CD4-positive, alpha-beta T cell treated with Interleukin-12 subunit alpha and Interleukin-12 subunit beta, for 1 hour (primary cell): Measurements from ENCODE around the gene CHST14.

Source experiments
- DNase-seq: peaks from one replicate; pipeline ENCODE4 v3.0.0-alpha.2; 2020

Gene CHST14

DNA sequence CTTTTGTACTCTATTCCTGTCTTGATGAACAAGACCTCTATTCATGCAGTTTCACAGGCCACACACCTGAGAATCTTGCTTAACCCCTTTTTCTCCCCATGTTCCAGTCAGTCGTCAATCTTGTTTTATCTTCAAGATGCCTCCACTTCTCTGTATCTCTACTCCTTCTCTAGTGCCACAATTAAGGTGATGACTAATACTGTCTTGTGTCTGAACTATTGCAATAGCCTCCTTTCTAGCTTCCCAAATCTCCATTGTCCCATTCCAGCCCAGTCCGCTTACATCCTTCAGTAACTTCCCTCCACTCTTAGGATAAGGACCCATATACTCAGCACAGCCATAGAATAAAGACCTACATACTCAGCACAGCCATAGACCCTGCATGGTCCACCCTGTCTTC is 24.7 kb downstream of the CHST14 start:
- no peak for DNase-seq

DNA sequence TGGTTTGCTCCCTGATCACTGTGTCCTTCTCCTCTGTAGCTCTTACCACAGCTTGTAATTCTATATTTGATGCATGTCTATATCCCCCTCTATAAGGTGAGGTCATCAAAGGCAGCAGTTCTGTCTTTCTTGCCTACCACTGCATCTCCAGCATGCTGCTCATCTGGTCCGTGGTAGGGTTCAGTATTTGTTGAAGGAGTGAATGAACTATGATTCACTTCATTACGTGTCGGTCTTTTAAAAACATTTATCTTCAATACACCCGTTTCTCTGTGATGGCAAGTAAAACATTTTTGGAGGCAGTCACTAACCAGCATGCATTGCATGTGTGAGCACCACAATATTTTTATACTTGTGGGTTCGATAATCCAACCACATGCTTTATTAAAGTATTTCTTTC is 27.6 kb downstream of the CHST14 start:
- no peak for DNase-seq

DNA sequence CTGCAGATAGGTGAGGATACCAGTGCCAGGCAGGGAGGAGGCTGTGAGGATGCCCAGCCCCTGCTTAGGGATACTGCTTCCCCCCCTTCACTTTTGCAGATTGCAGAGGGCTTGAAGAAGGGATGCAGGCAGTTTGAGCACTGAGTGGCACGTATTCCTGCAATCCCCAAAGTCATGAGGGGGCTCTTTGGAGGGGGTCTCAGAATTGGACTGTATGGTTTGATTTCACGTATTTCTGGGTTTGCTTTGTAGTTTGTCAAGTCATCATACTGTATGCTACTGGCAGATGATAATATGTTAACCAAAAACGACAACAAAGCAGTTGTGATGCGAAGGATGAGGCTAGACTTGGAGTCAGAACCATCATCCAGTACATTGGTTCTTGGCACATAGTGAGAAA is 28.1 kb downstream of the CHST14 start:
- no peak for DNase-seq

DNA sequence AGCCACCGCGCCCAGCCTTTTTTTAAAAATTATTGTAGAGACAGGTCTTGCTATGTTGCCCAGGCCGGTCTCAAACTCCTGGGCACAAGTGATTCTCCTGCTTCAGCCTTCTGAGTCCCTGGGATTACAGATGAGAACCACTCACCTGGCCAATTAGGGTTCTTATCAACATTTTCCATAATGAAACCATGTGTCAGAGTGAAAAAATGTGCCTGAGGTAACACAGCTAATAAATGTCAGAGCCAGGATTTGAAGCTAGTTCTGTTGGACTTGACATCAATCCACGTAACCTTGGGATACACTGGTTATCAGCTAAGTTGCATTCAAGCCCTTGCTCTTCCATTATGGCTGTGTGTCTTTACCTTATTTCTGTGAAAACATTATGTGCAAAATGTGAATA is 29.1 kb downstream of the CHST14 start:
- no peak for DNase-seq

DNA sequence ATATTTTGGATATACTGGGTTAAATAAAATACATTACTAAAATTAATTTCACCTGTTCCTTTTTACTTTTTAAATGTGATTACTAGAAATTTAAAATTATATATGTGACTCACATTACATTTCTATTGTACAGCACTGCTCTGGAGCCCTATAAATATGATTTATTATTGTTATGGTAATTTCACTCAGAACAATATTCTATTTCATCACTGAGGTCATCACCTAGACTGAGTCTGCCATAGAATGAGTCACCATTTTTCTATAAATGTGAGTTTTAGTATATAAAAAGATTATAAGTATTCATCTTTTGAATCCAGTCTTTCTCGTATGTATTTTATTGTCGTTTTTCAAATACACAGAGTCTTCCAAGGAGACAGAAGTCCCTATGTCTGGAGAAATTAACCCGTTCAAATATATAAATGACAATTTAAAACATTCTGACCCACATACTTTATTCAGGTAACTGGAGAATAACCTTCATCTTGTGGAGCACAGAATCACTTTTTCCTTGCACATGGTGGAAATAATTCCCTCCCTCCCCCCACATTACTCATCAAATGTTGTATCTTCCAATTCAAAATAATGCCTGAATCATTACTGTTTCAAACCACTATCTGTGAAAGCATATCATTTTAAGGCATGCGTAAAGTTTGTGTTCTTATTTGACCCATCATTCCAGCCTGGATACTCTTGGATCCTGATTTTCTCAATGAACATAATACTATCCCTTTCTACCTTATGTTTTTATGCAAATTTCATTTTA is 30.0 kb downstream of the CHST14 start:
- no peak for DNase-seq

DNA sequence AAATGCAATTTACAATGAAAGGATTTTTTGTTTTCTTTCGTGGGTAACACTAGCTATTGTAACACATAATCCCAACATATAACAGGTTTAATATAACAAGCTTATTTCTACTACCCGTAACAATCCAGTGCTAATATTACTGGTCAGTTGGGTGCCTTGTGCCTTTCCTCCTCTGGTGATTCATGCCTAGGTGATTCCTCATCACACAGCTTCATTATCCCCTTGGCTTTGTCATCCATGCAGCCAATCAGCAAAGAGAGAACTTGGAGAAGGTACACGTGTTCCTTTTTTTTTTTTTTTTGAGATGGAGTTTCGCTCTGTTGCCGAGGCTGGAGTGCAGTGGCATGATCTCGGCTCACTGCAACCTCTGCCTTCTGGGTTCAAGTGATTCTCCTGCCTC is 30.7 kb downstream of the CHST14 start:
- no peak for DNase-seq

DNA sequence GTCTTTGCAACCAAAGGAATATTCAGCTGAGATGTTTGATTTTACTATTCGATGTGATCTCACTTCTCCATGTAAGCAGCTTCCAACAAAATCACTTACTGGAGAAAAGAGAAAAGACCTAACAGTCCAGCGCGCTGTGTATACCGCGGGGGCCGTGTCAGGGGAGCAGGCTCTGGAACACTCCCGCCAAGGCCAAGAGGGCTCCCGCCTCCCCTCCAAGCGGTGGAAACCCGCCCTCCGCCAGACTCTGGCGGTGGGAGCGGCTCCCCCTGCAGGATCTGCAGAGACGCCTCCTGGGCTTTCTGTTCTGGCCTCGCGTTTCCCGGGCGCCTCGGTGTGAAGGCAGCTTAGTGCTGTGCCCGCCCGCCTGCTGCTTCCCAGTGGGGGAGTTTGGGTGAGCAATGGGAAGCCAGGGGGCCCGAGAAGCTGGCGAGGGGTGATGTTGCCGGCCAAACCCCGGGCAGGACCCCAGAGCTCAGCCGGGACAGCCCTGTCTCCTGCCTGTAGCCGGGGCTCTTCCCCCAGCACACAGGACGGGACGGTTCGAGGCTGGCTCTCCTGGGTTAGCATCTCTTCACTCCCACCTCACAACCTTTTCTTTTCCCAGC is 36.3 kb downstream of the CHST14 start:
- DNase-seq, result peak; percentile 61

DNA sequence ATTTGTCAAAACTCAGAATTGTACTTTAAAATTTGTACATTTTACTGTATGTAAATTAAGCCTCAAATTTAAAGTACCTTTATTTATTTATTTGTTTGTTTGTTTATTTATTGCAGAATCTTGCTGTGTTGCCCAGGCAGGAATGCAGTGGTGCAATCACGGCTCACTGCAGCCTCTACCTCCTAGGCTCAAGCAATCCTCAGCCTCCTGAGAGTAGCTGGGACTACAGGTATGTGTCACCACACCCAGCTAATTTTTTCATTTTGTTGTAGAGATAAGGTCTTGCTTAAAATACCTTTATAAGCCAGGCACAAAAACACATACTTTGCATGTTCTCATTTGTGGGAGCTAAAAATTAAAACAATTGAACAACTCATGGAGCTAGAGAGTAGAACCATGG is 37.4 kb downstream of the CHST14 start:
- DNase-seq, result no peak

DNA sequence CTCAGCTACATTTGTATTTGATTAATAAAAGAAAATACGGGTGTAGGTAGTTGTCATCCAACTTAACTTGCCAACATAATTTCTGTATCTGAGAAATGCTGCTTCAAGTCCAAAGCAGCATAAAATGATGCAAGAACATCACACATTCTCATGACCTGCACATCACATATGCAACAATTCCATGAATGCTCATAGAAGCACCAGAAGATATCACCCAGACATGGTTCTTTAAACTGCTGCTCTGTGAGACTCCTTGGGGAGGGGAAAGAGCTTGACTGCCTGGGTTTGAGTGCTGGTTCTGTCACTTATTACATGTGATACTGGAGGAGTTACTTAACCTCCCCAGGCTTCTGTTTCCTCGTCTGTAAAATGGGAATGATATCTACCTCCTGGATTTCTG is 39.4 kb downstream of the CHST14 start:
- no peak for DNase-seq

DNA sequence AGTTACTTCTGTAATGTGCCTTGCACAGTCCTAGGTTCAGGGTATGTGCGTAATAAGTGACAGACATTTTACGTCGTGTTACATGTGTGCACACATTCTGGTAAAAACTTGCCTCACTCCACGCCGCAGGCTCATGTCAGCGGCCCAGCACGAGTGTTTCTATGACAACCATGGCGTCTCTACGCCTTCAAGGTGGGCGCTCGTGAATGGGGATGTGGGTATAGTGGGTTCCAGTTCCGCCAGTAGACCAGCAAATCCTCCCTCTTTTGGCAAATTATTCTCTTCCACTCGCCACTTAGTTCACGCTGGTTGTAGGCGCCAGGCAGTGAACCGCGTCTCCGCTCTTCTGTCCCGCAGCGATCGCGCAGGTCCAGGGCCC is 40.3 kb downstream of the CHST14 start:
- DNase-seq, result no peak

DNA sequence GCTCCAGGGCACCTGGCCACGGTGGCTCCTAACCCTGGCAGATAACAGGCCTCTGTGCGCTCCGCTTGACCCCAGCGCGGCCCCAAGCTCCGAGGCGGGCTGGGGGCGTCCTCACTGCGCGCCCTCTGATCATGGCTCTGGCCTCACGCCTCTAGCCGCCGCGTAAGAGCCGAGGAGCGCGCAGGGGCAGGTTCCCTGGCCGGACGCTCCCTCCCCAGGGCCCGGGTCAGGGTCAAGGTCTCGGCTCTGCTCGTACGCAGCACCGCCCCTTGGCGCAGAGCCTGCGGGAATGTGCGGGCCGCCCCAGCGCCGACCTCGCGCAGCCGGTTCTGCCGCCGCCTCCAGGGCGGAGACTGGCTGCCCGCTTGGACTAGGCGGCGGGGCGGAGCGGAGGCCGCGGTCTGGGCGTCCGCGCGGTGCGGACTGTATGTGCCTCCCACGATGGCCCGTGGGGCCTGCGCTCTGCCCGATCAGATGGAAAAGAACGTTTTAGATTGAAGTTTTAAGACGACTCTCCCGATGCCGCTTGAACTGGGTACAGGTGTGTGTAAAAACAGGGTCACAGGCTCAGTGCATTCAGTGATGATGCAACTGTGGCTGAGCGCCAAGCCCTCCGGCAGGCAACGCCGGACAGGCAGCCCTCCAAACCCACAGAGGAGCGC is 40.8 kb downstream of the CHST14 start:
- DNase-seq, result no peak

DNA sequence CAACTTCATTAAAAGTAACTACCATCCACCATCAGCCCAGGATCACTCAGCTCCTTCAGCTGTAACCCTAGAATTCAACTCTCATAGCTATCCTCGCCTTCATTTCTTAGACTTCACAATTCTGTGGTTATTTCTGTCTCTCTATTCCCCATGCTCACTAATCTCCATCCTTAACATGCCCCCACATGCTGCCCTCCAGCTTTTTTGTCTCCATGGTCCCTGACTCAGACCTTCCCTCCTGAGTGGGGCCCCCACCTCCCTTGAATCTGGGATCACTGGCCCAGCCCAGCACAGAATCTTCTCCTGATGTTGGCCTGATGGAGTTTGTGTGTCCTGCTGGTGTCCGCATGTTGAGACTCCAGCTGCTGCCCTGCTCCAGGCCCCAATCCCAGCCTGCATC is 41.7 kb downstream of the CHST14 start:
- DNase-seq, result no peak

DNA sequence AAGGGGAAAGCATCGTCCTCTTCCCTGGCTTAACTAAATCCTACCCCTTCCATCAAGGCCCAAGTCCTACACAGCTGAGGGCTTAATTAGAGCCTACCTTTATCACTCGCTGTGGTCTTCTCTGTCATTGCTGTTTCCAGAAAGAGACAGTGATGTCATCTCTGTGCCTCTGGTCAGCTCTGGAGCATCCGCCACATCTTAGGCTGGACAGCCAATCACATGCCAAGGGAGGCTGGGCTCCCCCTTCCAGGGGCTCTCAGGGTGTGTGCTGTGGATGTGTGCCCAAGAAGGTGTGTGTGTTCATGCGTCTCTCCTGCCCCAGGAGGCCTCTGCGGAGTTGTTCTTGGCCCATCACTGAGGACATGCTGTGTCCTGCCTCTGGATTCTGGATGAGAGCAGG is 42.8 kb downstream of the CHST14 start:
- DNase-seq, result no peak

DNA sequence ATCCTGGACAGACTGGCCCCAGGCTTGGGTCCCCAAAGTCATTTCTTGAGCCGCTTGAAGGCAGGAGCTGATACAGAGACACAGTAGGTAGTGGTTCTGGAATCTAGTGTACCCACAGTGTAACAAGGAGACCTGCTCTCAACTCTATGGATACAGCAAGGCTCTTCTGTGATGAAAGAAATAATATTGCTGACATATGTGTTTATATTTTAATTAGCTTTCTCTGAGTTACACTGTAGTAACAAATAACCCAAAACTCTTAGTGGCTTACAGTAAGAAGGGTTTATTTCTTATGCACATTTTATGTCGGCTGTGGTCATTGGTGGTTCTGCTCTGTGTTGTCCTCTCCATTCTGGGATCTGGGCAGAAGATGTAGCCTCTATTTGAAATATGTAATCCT is 45.5 kb downstream of the CHST14 start:
- DNase-seq, result no peak
